Measurements from ENCODE around the gene CAMTA1. TPM values are rescaled to one million over a fixed set of nuclear protein-coding genes. Genes with fewer than 3 reads are reported as not detected.

The CAMTA1 gene
- polyA plus RNA-seq, 1 of the 3 experiments (the other 2 are of a cell fraction), result 63.1 TPM

DNA sequence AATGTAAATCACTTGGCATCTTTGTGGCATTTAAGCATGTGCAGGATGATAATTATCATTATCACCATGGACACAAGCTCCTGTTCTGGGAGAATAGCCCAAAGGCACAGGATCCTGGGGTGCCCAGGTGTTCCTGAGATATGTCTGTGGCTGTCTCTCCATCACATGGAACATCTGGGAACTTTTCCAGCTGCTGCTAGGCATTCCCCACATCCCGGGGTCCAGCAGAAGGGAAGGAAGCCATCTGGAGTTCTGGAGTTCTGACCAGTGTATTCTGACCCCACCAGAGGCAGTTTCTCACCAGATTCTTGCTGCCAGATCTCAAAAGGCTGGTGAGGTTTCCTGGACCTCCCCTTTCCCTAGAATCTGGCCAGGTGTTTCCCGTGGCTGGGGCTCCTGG lies 726.1 kb downstream of the CAMTA1 start:
- Histone ChIP-seq H3K79me2 (ENCODE audit: insufficient read depth) (no peaks in the 10 kb centered on the region), H3K9ac (no peak overlapping the region), H3K4me3 (ENCODE audit: low read depth in 2 of 2, low read length in 1 of 2) (no peak overlapping the region), H4K20me1 (ENCODE audit: insufficient read depth) (no peaks in the 10 kb centered on the region), H3F3A (replicated peaks; ENCODE audit: insufficient read depth) (no peaks in the 10 kb centered on the region), H3K27me3 (ENCODE audit: insufficient read depth) (no peaks in the 10 kb centered on the region), H3K4me1 (ENCODE audit: control insufficient read depth in 1 of 2, insufficient read depth in 2 of 2, low read depth in 1 of 2, low read length in 1 of 2) (peaks cover 0 to 56% of the 10 kb centered on the region in 2 experiments; a peak in 1 of 4 replicates), H3K27ac (ENCODE audit: low read depth in 2 of 2, low read length in 1 of 2) (peak overlapping the region in 1 of 2 experiments; percentile 82; a peak in 2 of 4 replicates), H3K4me2 (no peak overlapping the region), H2AFZ (ENCODE audit: low read depth) (no peak overlapping the region), H3K9me3 (no peaks in the 10 kb centered on the region), H3K9me2 (no peaks in the 10 kb centered on the region), H3K36me3 (replicated peaks in 1 of 2; ENCODE audit: control insufficient read depth in 1 of 2, insufficient read depth in 2 of 2, low read length in 1 of 2) (no peaks in the 10 kb centered on the region)
- peak; percentile 67 for DNase-seq
- 30% methylated on average over 1 of the region's 2 CpGs for WGBS (ENCODE audit: low lambda C conversion rate)
- CTCF ChIA-PET, result interaction anchor here (0.8 to 1.5 kb wide), 4 partner anchors 13 to 57 kb away, joined by 3 to 5 read pairs (median 3); no protein-coding TSS in a partner anchor
- peak; percentile 39 for TF ChIP-seq CHD2 (IDR thresholded peaks at IDR 0.05; ENCODE audit: low read length, partially characterized antibody)
- TF ChIP-seq GATA2 (CRISPR knock-in tag; IDR thresholded peaks at IDR 0.05), result peak; percentile 14; the same call in 1 of the 2 replicates
- TF ChIP-seq RAD21 (IDR thresholded peaks at IDR 0.05; ENCODE audit: low read length), result peak; percentile 7; the same call in 1 of the 2 replicates
- peak in 1 of 2 experiments; percentile 45; a peak in 1 of 4 replicates for TF ChIP-seq EP300 (IDR thresholded peaks at IDR 0.05; ENCODE audit: borderline replicate concordance in 1 of 2, low read depth in 1 of 2, low read length in 1 of 2)
- TF ChIP-seq, protein P1, sequence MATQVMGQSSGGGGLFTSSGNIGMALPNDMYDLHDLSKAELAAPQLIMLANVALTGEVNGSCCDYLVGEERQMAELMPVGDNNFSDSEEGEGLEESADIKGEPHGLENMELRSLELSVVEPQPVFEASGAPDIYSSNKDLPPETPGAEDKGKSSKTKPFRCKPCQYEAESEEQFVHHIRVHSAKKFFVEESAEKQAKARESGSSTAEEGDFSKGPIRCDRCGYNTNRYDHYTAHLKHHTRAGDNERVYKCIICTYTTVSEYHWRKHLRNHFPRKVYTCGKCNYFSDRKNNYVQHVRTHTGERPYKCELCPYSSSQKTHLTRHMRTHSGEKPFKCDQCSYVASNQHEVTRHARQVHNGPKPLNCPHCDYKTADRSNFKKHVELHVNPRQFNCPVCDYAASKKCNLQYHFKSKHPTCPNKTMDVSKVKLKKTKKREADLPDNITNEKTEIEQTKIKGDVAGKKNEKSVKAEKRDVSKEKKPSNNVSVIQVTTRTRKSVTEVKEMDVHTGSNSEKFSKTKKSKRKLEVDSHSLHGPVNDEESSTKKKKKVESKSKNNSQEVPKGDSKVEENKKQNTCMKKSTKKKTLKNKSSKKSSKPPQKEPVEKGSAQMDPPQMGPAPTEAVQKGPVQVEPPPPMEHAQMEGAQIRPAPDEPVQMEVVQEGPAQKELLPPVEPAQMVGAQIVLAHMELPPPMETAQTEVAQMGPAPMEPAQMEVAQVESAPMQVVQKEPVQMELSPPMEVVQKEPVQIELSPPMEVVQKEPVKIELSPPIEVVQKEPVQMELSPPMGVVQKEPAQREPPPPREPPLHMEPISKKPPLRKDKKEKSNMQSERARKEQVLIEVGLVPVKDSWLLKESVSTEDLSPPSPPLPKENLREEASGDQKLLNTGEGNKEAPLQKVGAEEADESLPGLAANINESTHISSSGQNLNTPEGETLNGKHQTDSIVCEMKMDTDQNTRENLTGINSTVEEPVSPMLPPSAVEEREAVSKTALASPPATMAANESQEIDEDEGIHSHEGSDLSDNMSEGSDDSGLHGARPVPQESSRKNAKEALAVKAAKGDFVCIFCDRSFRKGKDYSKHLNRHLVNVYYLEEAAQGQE (IDR thresholded peaks at IDR 0.05; ENCODE audit: low read depth, low read length), result no peak
- POLR2A ChIA-PET, result no interaction called here

DNA sequence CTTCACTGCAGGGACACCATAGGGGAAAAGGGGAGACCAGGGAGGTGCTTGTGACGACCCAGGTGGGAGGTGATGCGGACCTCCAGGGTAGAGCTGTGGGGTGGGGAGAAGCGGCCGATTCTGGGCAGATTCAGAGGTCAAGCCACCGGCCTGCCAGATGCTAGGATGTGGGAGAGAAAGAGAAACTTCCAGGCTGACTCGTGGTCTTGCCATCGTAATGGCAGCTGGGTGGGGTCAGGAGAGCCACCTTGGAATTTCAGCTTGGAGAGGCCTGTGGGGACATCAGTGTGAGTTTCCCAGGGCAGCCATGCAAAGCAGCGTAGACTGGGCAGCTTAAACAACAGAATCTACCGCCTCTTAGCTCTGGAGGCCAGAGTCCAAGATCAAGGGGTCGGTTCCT lies 727.8 kb downstream of the CAMTA1 start:
- TF ChIP-seq SIN3A (IDR thresholded peaks at IDR 0.05; ENCODE audit: borderline replicate concordance, low read depth, low read length), result no peak
- POLR2A ChIA-PET, result no interaction called here

DNA sequence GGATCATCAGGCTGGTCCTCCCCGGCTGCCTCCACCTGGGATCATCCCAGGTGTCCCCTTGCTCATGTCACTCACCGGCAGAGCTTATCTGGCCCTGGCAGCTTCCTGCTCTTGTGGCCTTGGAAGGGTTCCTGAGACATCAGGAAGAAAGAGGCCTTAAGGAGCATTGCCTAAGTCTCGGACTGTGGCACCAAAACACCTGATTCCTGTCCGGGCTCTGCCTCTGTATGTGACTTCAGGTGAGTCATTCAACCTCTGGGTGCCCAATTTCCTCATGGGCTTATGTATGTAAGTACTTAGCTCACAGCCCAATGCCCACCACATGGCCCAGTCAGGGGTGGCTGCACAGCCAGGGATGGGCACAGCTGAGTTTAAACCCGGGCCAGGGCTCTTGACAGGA lies 729.9 kb downstream of the CAMTA1 start:
- 42% methylated on average over 2 of the region's 5 CpGs for WGBS (ENCODE audit: low lambda C conversion rate)
- Histone ChIP-seq H3K9ac (no peak overlapping the region), H4K20me1 (ENCODE audit: insufficient read depth) (no peaks in the 10 kb centered on the region), H3K36me3 (replicated peaks in 1 of 2; ENCODE audit: control insufficient read depth in 1 of 2, insufficient read depth in 2 of 2, low read length in 1 of 2) (no peaks in the 10 kb centered on the region), H3K27ac (ENCODE audit: low read depth in 2 of 2, low read length in 1 of 2) (no peak overlapping the region), H3K9me3 (no peaks in the 10 kb centered on the region), H3K4me2 (no peak overlapping the region), H3K27me3 (ENCODE audit: insufficient read depth) (no peaks in the 10 kb centered on the region), H3K4me1 (ENCODE audit: control insufficient read depth in 1 of 2, insufficient read depth in 2 of 2, low read depth in 1 of 2, low read length in 1 of 2) (peaks cover 0 to 32% of the 10 kb centered on the region in 2 experiments; a peak in 1 of 4 replicates), H3F3A (replicated peaks; ENCODE audit: insufficient read depth) (no peaks in the 10 kb centered on the region), H3K4me3 (ENCODE audit: low read depth in 2 of 2, low read length in 1 of 2) (no peak overlapping the region), H3K79me2 (ENCODE audit: insufficient read depth) (no peaks in the 10 kb centered on the region), H2AFZ (ENCODE audit: low read depth) (no peak overlapping the region), H3K9me2 (no peaks in the 10 kb centered on the region)
- DNase-seq, result no peak
- TF ChIP-seq, protein P2, sequence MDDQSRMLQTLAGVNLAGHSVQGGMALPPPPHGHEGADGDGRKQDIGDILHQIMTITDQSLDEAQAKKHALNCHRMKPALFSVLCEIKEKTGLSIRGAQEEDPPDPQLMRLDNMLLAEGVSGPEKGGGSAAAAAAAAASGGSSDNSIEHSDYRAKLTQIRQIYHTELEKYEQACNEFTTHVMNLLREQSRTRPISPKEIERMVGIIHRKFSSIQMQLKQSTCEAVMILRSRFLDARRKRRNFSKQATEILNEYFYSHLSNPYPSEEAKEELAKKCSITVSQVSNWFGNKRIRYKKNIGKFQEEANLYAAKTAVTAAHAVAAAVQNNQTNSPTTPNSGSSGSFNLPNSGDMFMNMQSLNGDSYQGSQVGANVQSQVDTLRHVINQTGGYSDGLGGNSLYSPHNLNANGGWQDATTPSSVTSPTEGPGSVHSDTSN (IDR thresholded peaks at IDR 0.05), result no peak
- TF ChIP-seq, protein P3, sequence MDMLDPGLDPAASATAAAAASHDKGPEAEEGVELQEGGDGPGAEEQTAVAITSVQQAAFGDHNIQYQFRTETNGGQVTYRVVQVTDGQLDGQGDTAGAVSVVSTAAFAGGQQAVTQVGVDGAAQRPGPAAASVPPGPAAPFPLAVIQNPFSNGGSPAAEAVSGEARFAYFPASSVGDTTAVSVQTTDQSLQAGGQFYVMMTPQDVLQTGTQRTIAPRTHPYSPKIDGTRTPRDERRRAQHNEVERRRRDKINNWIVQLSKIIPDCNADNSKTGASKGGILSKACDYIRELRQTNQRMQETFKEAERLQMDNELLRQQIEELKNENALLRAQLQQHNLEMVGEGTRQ (IDR thresholded peaks at IDR 0.05; ENCODE audit: borderline replicate concordance, low read depth, low read length), result no peak
- TF ChIP-seq NFIC (IDR thresholded peaks at IDR 0.05; ENCODE audit: borderline replicate concordance) (no peak), FOXJ3 (CRISPR knock-in tag; IDR thresholded peaks at IDR 0.05) (no peak), MEF2A (IDR thresholded peaks at IDR 0.05; ENCODE audit: borderline replicate concordance, low read depth) (no peak)
- ChIA-PET CTCF (interaction anchor here (0.9 to 2.7 kb wide), 7 partner anchors 7 to 445 kb away, joined by 3 to 16 read pairs (median 6); no protein-coding TSS in a partner anchor), POLR2A (no interaction called here)

More for the DNA sequence above, 727.8 kb downstream of the CAMTA1 start:
- no peaks in the 10 kb centered on the region for H3K27me3 ChIP-seq (ENCODE audit: insufficient read depth)
- H2AFZ ChIP-seq (ENCODE audit: low read depth), result no peak overlapping the region
- DNase-seq, result no peak
- CTCF ChIA-PET, result interaction anchor here (1.0 kb wide), 1 partner anchor 35 kb away, joined by 3 read pairs; no protein-coding TSS in a partner anchor
- no peaks in the 10 kb centered on the region for H4K20me1 ChIP-seq (ENCODE audit: insufficient read depth)
- no peaks in the 10 kb centered on the region for H3K9me2 ChIP-seq
- WGBS (ENCODE audit: low lambda C conversion rate), result 71% methylated on average over 10 of the region's 10 CpGs
- H3K4me3 ChIP-seq (ENCODE audit: low read depth in 2 of 2, low read length in 1 of 2), result no peak overlapping the region
- H3K79me2 ChIP-seq (ENCODE audit: insufficient read depth), result no peaks in the 10 kb centered on the region
- no peak overlapping the region for H3K9ac ChIP-seq
- no peak overlapping the region for H3K27ac ChIP-seq (ENCODE audit: low read depth in 2 of 2, low read length in 1 of 2)
- H3K9me3 ChIP-seq, result no peaks in the 10 kb centered on the region
- no peak overlapping the region for H3K4me2 ChIP-seq
- peaks cover 0 to 50% of the 10 kb centered on the region in 2 experiments; a peak in 1 of 4 replicates for H3K4me1 ChIP-seq (ENCODE audit: control insufficient read depth in 1 of 2, insufficient read depth in 2 of 2, low read depth in 1 of 2, low read length in 1 of 2)
- no peaks in the 10 kb centered on the region for H3F3A ChIP-seq (replicated peaks; ENCODE audit: insufficient read depth)
- H3K36me3 ChIP-seq (replicated peaks in 1 of 2; ENCODE audit: control insufficient read depth in 1 of 2, insufficient read depth in 2 of 2, low read length in 1 of 2), result no peaks in the 10 kb centered on the region
